Body of pancreas (tissue), 4 donors: ENCODE results near the gene NTN3. TPM values are rescaled to one million over a fixed set of nuclear protein-coding genes. Genes with fewer than 3 reads are reported as not detected.

Experiments
- ATAC-seq: fragments of 150-250 bp; one replicate; pipeline ENCODE4 v1.9.1; 2016
- DNase-seq, 4 donors: peaks; one replicate each; pipeline ENCODE4 v3.0.0-alpha.2; 2019
- H3K27ac ChIP-seq, 4 donors: fragments of 200-600 bp; sonication (generic); 1 replicate in 3 of 4; 2 replicates in 1 of 4; pipeline versions ENCODE4 v1.5.1 to v1.6.1; 2016 to 2019; ENCODE audit warnings: mild to moderate bottlenecking in 1 of 4, mixed read lengths in 1 of 4, moderate library complexity in 1 of 4
- H3K27me3 ChIP-seq, 2 donors: fragments of 200-600 bp; sonication (generic); one replicate each; pipeline ENCODE4 v1.6.0; 2016; ENCODE audit warnings: mild to moderate bottlenecking in 1 of 2
- H3K36me3 ChIP-seq, 2 donors: fragments of 200-600 bp; sonication (generic); replicated peaks in 1 of 2; 2 replicates each; pipeline ENCODE4 v1.5.1; 2016; ENCODE audit warnings: low read depth in 2 of 2; ENCODE audit not compliant: insufficient read depth in 1 of 2
- H3K4me1 ChIP-seq: fragments of 200-600 bp; sonication (generic); one replicate; pipeline ENCODE4 v1.6.0; 2016
- H3K4me3 ChIP-seq, 2 donors: fragments of 200-600 bp; sonication (generic); 1 replicate in 1 of 2; 2 replicates in 1 of 2; pipeline ENCODE4 v1.5.1; 2016 to 2019
- H3K9me3 ChIP-seq, 3 donors: fragments of 200-600 bp; sonication (generic); 1 replicate in 2 of 3; 2 replicates in 1 of 3; pipeline ENCODE4 v1.5.1; 2016
- CTCF ChIP-seq, 7 experiments: fragments of 450-650 bp in 4 of 7; fragments of 200-600 bp in 3 of 7; sonication (generic) in 3 of 7; IDR thresholded peaks; one replicate each; pipeline ENCODE4 v1.5.1; 2016 to 2019; ENCODE audit warnings: antibody characterized with exemption in 7 of 7
- POLR2A ChIP-seq, 3 donors: fragments of 450-650 bp; IDR thresholded peaks; one replicate each; pipeline ENCODE4 v1.6.1; 2016; ENCODE audit warnings: antibody characterized with exemption in 3 of 3, mild to moderate bottlenecking in 2 of 3
- WGBS, 2 donors: methylation state at CpG; one replicate each; pipeline ENCODE4 v1.1.5; 2017; 5-methylcytosine and 5-hydroxymethylcytosine counted together
- intact Hi-C: fragments of 100-400 bp; cut with DNase I; formaldehyde crosslinking; loops from one replicate; pipeline ENCODE4 v1.15.1; 2023
- total RNA-seq, 2 donors: library from RNA; depleted of rRNA; stranded (reverse); fragments of >200 nt; gene quantifications; one replicate each; pipeline ENCODE4 v1.1.0, GENCODE V29; 2016

NTN3 gene
- total RNA-seq, 2 donors from 2014 or later: not detected

GRCh38 chr16:2468233-2468724, 2.8 kb upstream of the NTN3 start:
- intact Hi-C loops: no loop called here
- H3K9me3 ChIP-seq: no peaks in the 10 kb centered on the region
- peak overlapping the region in 3 of 4 donors; percentile 34 to 46 (median 40) for H3K27ac ChIP-seq
- 3% methylated on average over 32 to 38 of the region's 38 CpGs for WGBS, 2 donors
- DNase-seq (peak in 1 of 4 donors; percentile 40), ATAC-seq (peak; percentile 45)
- H3K27me3 ChIP-seq: no peaks in the 10 kb centered on the region
- peaks cover 45% of the 10 kb centered on the region for H3K4me1 ChIP-seq
- TF ChIP-seq POLR2A (IDR thresholded peaks at IDR 0.05): no peak
- TF ChIP-seq CTCF (IDR thresholded peaks at IDR 0.05): no peak
- H3K36me3 ChIP-seq: no peaks in the 10 kb centered on the region
- no peak overlapping the region for H3K4me3 ChIP-seq

- WGBS, 2 donors: 31 to 33% methylated on average over 3 to 14 of the region's 14 CpGs
- DNase-seq (peak in 2 of 4 donors; percentile 33), ATAC-seq (no peak)
- Histone ChIP-seq H3K36me3 (no peaks in the 10 kb centered on the region), H3K27ac (peak overlapping the region in 1 of 4 donors; percentile 46), H3K9me3 (no peaks in the 10 kb centered on the region), H3K4me3 (no peak overlapping the region), H3K4me1 (peaks cover 49% of the 10 kb centered on the region), H3K27me3 (no peaks in the 10 kb centered on the region)
- intact Hi-C loops: no loop called here
- TF ChIP-seq POLR2A (IDR thresholded peaks at IDR 0.05) (no peak), CTCF (IDR thresholded peaks at IDR 0.05) (no peak)
Measured at GRCh38 chr16:2468725-2469398, 2.2 kb upstream of the NTN3 start.

- 45 to 64% methylated on average over 13 to 15 of the region's 16 CpGs for WGBS, 2 donors
- intact Hi-C loops: no loop called here
- TF ChIP-seq POLR2A (IDR thresholded peaks at IDR 0.05) (no peak), CTCF (IDR thresholded peaks at IDR 0.05) (no peak)
- H3K4me3 ChIP-seq: no peak overlapping the region
- H3K4me1 ChIP-seq: peaks cover 56% of the 10 kb centered on the region
- no peaks in the 10 kb centered on the region for H3K27me3 ChIP-seq
- H3K27ac ChIP-seq: peak overlapping the region in 1 of 4 donors; percentile 46
- no peaks in the 10 kb centered on the region for H3K9me3 ChIP-seq
- DNase-seq (no peak), ATAC-seq (no peak)
- H3K36me3 ChIP-seq: no peaks in the 10 kb centered on the region
Measured at GRCh38 chr16:2469399-2470233, 1.5 kb upstream of the NTN3 start.

- Histone ChIP-seq H3K27me3 (no peaks in the 10 kb centered on the region), H3K27ac (no peak overlapping the region), H3K4me3 (no peak overlapping the region), H3K36me3 (no peaks in the 10 kb centered on the region), H3K4me1 (peaks cover 57% of the 10 kb centered on the region), H3K9me3 (no peaks in the 10 kb centered on the region)
- DNase-seq: no peak
- no peak for ATAC-seq
- intact Hi-C loops: no loop called here
- 50 to 70% methylated on average over 3 to 7 of the region's 7 CpGs for WGBS, 2 donors
- TF ChIP-seq POLR2A (IDR thresholded peaks at IDR 0.05) (no peak), CTCF (IDR thresholded peaks at IDR 0.05) (no peak)
Measured at GRCh38 chr16:2470234-2470601, 879 bp upstream of the NTN3 start.
